Activated CD8-positive, alpha-beta T cell treated with anti-CD3 and anti-CD28 coated beads, Interleukin-2, amount 10 ng/mL, durations not matched to agents 7 days and 5 days (primary cell): ENCODE measurements around the gene HTR4. TPM values are rescaled to one million over a fixed set of nuclear protein-coding genes. Genes with fewer than 3 reads are reported as not detected.

Experiments
- ATAC-seq: fragments of 150-1000 bp; cut with Tn5 transposase; one replicate; pipeline ENCODE4 v1.10.0; 2021; ENCODE audit warnings: moderate library complexity
- CTCF ChIA-PET: fragments of 350-600 bp; sonication (Branson Sonifier 250); formaldehyde crosslinking; loops from one replicate; lab custom pipeline; 2021; ENCODE audit warnings: antibody characterized with exemption; lab: Charles Lee
- POLR2A ChIA-PET: fragments of 350-600 bp; sonication (Branson Sonifier 250); formaldehyde crosslinking; loops from one replicate; lab custom pipeline; 2021; ENCODE audit warnings: antibody characterized with exemption; lab: Charles Lee
- DNase-seq: peaks from one replicate; pipeline ENCODE4 v3.0.0-alpha.2; 2020
- H3K27ac Mint-ChIP-seq: one replicate; pipeline ENCODE4 v1.8.0; 2021; ENCODE audit warnings: mild to moderate bottlenecking, mixed read lengths
- H3K27me3 Mint-ChIP-seq: one replicate; pipeline ENCODE4 v1.8.0; 2021; ENCODE audit warnings: low read depth, mixed read lengths
- H3K36me3 Mint-ChIP-seq: one replicate; pipeline ENCODE4 v1.8.0; 2021; ENCODE audit warnings: low read depth, mixed read lengths
- H3K4me1 Mint-ChIP-seq: one replicate; pipeline ENCODE4 v1.8.0; 2021; ENCODE audit warnings: low read depth, mixed read lengths
- H3K4me3 Mint-ChIP-seq: one replicate; pipeline ENCODE4 v1.8.0; 2021; ENCODE audit warnings: mild to moderate bottlenecking, mixed read lengths
- H3K9me3 Mint-ChIP-seq: one replicate; pipeline ENCODE4 v1.8.0; 2022; ENCODE audit warnings: mixed read lengths; ENCODE audit not compliant: insufficient read depth
- total RNA-seq, 2 experiments: library from RNA; stranded (reverse); gene quantifications; one replicate each; pipeline ENCODE4 v1.2.3, GENCODE V29; 2021

HTR4 gene
- total RNA-seq, 2 experiments from 2014 or later, result not detected

GRCh38 chr5:148512498-148512897 is 141.8 kb downstream of the HTR4 start:
- ChIA-PET CTCF (no interaction called here), POLR2A (no interaction called here)
- Mint-ChIP-seq H3K36me3 (no peaks in the 10 kb centered on the region), H3K4me1 (no peaks in the 10 kb centered on the region), H3K9me3 (no peaks in the 10 kb centered on the region), H3K4me3 (no peak overlapping the region), H3K27me3 (peaks cover 3% of the 10 kb centered on the region), H3K27ac (no peak overlapping the region)
- no peak for DNase-seq
- no peak for ATAC-seq

DNA sequence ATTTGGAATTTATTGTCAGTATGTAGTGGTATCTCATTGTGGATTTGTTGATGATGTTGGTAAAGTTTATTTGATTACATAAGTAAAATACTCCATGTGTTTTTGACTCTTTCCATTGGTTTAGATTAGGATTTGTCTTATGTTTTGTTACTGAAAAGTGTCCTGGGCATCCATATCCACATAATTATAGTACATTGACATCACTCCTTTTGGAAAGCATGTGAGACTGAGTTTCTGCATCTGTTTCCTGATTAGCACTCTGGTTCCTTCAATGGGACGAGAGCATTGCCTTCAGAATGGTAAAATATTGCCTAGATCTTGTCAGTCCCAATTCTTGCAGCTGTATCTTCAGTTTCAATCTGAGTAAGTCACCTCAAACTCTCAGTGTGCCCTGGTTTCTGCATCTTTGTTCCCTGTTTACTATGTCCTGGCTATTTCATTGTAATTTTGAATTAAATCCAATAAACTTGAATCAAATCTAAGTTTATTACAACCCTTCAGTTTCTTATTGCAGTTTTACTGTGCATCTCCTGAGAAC is 142.4 kb downstream of the HTR4 start:
- Mint-ChIP-seq H3K36me3 (no peaks in the 10 kb centered on the region), H3K27ac (no peak overlapping the region), H3K9me3 (no peaks in the 10 kb centered on the region), H3K4me1 (no peaks in the 10 kb centered on the region), H3K27me3 (peaks cover 3% of the 10 kb centered on the region), H3K4me3 (no peak overlapping the region)
- ATAC-seq (no peak), DNase-seq (no peak)
- CTCF ChIA-PET, result no interaction called here
- POLR2A ChIA-PET, result no interaction called here

GRCh38 chr5:148509893-148510292 is 144.4 kb downstream of the HTR4 start:
- peaks cover 3% of the 10 kb centered on the region for H3K27me3 Mint-ChIP-seq
- ChIA-PET CTCF (interaction anchor here (1.1 kb wide), 1 partner anchor 27 kb away, joined by 3 read pairs; no protein-coding TSS in a partner anchor), POLR2A (no interaction called here)
- no peak overlapping the region for H3K4me3 Mint-ChIP-seq
- H3K27ac Mint-ChIP-seq, result no peak overlapping the region
- DNase-seq, result no peak
- H3K4me1 Mint-ChIP-seq, result no peaks in the 10 kb centered on the region
- no peaks in the 10 kb centered on the region for H3K9me3 Mint-ChIP-seq
- H3K36me3 Mint-ChIP-seq, result no peaks in the 10 kb centered on the region
- ATAC-seq, result no peak

GRCh38 chr5:148507648-148508047 is 146.7 kb downstream of the HTR4 start:
- Mint-ChIP-seq H3K27me3 (no peaks in the 10 kb centered on the region), H3K27ac (no peak overlapping the region), H3K4me1 (no peaks in the 10 kb centered on the region), H3K36me3 (no peaks in the 10 kb centered on the region), H3K9me3 (no peaks in the 10 kb centered on the region), H3K4me3 (no peak overlapping the region)
- DNase-seq (no peak), ATAC-seq (no peak)
- ChIA-PET POLR2A (no interaction called here), CTCF (interaction anchor here (1.1 kb wide), 1 partner anchor 223 kb away, joined by 3 read pairs; no protein-coding TSS in a partner anchor)

DNA sequence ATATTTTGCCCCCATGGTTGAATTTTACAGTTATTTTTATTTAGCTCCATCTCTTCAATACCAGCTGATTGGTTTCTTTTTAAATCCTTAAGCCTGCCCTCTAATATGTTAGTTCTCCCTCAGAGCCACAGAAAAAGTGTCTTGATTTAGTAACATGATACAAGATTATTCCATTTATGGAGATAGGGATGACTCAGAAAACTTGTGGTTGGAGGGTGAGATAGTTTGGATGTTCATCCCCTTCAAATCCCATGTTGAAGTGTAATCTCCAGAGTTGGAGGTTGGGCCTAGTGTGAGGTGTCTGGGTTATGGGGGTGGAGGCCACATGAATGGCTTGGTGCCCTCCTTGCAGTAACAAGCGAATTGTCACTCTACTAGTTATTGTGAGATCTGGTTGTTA is 154.9 kb downstream of the HTR4 start:
- ChIA-PET POLR2A (no interaction called here), CTCF (no interaction called here)
- Mint-ChIP-seq H3K27me3 (no peaks in the 10 kb centered on the region), H3K4me3 (no peak overlapping the region), H3K4me1 (no peaks in the 10 kb centered on the region), H3K36me3 (no peaks in the 10 kb centered on the region), H3K27ac (no peak overlapping the region), H3K9me3 (no peaks in the 10 kb centered on the region)
- DNase-seq (no peak), ATAC-seq (no peak)

DNA sequence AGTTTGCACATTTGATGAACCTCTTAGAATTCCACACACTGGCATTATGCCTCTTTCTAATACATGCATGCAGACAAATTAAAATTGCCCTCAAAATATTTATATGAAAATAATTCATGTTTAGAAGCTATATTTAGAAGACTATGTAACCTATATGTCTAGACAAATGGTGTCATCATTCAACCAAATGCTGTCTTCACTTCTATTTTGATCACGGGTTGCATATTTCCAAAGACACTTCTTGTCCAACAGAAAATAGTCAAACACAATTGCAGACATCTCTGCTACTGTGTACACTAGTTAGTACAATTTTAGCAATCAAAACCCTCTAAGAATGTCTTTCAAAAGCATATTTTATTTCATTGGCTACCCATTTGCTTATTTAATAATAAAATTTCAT is 156.6 kb downstream of the HTR4 start:
- ATAC-seq (no peak), DNase-seq (no peak)
- Mint-ChIP-seq H3K36me3 (no peaks in the 10 kb centered on the region), H3K27ac (no peak overlapping the region), H3K4me3 (no peak overlapping the region), H3K4me1 (no peaks in the 10 kb centered on the region), H3K9me3 (no peaks in the 10 kb centered on the region), H3K27me3 (no peaks in the 10 kb centered on the region)
- ChIA-PET POLR2A (no interaction called here), CTCF (interaction anchor here (1.7 kb wide), 1 partner anchor 14 kb away, joined by 5 read pairs; no protein-coding TSS in a partner anchor)

DNA sequence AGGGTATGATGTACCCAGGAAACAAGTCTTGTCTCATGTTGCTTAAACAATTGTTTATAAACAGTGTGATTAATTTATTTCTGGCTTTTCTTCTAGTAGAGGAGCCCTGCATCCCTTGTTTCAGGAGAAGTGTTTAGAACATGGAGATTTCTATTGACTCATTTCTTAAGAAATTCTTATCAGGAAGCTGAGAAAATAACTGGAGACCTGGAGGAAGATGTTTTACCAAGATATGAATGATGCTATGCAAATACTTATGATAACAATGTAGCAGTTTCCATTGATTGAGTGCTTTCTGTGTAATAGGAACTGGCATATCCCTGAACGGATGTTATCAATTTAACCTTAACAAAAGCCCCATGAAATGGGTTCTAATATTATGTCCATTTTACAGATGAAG is 162.0 kb downstream of the HTR4 start:
- ATAC-seq (no peak), DNase-seq (no peak)
- H3K27ac Mint-ChIP-seq, result no peak overlapping the region
- no peak overlapping the region for H3K4me3 Mint-ChIP-seq
- ChIA-PET POLR2A (no interaction called here), CTCF (no interaction called here)
- H3K9me3 Mint-ChIP-seq, result no peaks in the 10 kb centered on the region
- H3K4me1 Mint-ChIP-seq, result no peaks in the 10 kb centered on the region
- peaks cover 14% of the 10 kb centered on the region for H3K27me3 Mint-ChIP-seq
- no peaks in the 10 kb centered on the region for H3K36me3 Mint-ChIP-seq

DNA sequence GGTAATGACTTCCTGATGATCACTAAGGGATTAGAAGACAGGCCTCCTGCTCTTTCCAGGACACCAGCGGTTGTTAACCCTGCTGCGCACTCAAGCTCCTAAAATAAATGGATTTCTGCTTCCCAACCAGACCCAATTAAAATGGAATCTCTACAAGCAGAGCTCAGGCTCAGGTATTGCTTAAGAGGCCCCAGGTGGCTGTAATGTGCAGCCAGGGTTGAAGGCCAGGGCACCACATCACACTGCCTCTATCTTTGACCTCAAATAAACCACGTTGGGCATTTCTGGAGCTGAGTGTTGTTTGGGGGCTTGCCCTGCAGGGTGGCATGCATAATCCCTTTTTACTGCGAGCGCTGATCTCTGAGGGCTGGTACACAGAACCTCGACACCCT is 162.5 kb downstream of the HTR4 start:
- H3K27me3 Mint-ChIP-seq, result peaks cover 14% of the 10 kb centered on the region
- CTCF ChIA-PET, result no interaction called here
- H3K36me3 Mint-ChIP-seq, result no peaks in the 10 kb centered on the region
- DNase-seq (no peak), ATAC-seq (no peak)
- H3K9me3 Mint-ChIP-seq, result no peaks in the 10 kb centered on the region
- H3K4me1 Mint-ChIP-seq, result no peaks in the 10 kb centered on the region
- no peak overlapping the region for H3K27ac Mint-ChIP-seq
- POLR2A ChIA-PET, result no interaction called here
- H3K4me3 Mint-ChIP-seq, result no peak overlapping the region

DNA sequence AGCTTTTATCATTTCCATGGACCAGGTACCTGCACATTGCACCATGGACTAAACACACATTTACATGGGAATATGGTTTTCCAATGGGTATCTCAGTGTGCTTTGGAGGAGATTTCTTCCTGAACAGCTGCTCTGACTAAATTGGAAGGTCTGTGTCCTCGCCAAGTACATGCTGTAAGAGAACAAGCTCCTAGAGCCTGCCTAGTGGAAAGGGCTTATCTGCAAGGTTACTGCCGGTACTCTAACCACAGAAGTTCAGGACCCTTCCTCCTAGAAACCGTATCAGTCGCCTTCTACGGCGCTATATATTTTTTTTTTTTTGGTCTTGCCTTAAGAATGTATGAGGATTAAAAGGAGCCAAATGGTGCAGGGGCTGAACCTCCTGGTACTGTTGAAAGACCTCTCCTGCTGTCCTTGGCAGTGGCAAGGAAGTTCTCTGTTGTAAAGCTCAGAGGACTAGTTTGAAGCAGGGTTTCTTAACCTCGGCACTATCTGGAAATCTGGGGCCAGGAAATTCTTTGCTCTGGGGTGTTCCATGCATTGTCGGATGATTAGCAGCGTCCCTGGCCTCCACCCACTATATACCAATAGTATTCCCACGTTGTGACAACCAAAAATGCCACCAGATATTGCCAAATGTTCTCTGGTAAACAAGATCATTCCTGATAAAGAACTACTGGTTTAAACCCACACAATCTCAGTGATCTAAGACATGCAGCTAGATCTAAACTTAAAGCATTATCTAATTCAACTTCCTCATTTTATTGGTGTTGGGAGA is 163.1 kb downstream of the HTR4 start:
- DNase-seq (no peak), ATAC-seq (no peak)
- H3K36me3 Mint-ChIP-seq, result no peaks in the 10 kb centered on the region
- ChIA-PET POLR2A (interaction anchor here (0.7 kb wide), 1 partner anchor 312 kb away, joined by 3 read pairs; no protein-coding TSS in a partner anchor), CTCF (interaction anchor here (1.3 kb wide), 1 partner anchor 196 kb away, joined by 3 read pairs; no protein-coding TSS in a partner anchor)
- H3K4me3 Mint-ChIP-seq, result no peak overlapping the region
- H3K27me3 Mint-ChIP-seq, result peaks cover 14% of the 10 kb centered on the region
- no peak overlapping the region for H3K27ac Mint-ChIP-seq
- no peaks in the 10 kb centered on the region for H3K4me1 Mint-ChIP-seq
- H3K9me3 Mint-ChIP-seq, result no peaks in the 10 kb centered on the region

DNA sequence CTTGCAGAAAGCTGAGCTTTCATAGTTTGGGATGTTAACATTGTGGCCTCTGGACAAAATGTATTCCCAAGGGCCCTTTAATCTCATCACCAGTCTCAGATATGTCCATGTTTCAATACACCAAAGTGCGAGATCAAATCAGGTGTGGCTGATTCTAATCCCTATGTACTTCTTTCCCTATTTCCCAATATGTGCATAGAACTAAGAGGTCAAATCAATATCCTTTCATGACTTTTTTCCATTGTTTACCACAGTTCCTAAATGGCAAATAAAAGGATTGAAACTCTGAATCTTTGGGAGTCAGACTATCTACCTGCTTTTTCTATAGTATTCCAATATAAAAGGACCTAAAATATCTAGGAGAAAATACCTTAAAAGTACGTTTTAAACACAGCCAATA is 165.6 kb downstream of the HTR4 start:
- Mint-ChIP-seq H3K9me3 (no peaks in the 10 kb centered on the region), H3K27ac (no peak overlapping the region)

GRCh38 chr5:148486456-148486855 is 167.9 kb downstream of the HTR4 start:
- ATAC-seq (no peak), DNase-seq (no peak)
- H3K9me3 Mint-ChIP-seq, result no peaks in the 10 kb centered on the region
- no peak overlapping the region for H3K4me3 Mint-ChIP-seq
- POLR2A ChIA-PET, result no interaction called here
- peaks cover 15% of the 10 kb centered on the region for H3K27me3 Mint-ChIP-seq
- CTCF ChIA-PET, result interaction anchor here (5.3 kb wide), 1 partner anchor 244 kb away, joined by 23 read pairs; no protein-coding TSS in a partner anchor
- H3K27ac Mint-ChIP-seq, result no peak overlapping the region
- no peaks in the 10 kb centered on the region for H3K36me3 Mint-ChIP-seq
- no peaks in the 10 kb centered on the region for H3K4me1 Mint-ChIP-seq

More for the DNA sequence above, 165.6 kb downstream of the HTR4 start:
- H3K27me3 Mint-ChIP-seq, result peaks cover 16% of the 10 kb centered on the region
- no peaks in the 10 kb centered on the region for H3K4me1 Mint-ChIP-seq
- no peak for DNase-seq
- ChIA-PET CTCF (interaction anchor here (0.6 kb wide), 1 partner anchor 242 kb away, joined by 4 read pairs; no protein-coding TSS in a partner anchor), POLR2A (no interaction called here)
- no peak for ATAC-seq
- no peak overlapping the region for H3K4me3 Mint-ChIP-seq
- H3K36me3 Mint-ChIP-seq, result no peaks in the 10 kb centered on the region

DNA sequence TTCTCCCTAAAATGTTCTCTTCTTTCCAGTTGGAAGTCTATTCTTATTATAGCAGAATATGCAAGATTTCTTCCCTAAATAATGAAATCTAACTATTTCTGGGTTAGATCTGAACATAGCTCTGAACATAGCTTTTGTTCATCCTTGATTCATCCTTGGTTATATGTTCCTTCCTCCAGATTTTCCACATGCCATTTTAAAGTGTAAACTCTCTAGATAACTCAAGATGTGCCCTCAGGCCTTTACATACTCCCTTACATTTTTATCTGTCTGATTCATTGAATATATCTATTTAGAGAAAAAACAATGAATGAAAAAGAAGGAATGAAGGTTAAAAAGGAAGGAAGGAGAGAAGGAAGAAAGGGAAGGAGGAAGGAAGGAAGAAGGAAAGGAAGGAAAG is 169.7 kb downstream of the HTR4 start:
- ChIA-PET POLR2A (no interaction called here), CTCF (interaction anchor here (1.0 to 5.3 kb wide), 2 partner anchors 194 to 246 kb away, joined by 3 to 23 read pairs; no protein-coding TSS in a partner anchor)
- peaks cover 9% of the 10 kb centered on the region for H3K27me3 Mint-ChIP-seq
- DNase-seq (no peak), ATAC-seq (no peak)
- H3K4me3 Mint-ChIP-seq, result no peak overlapping the region
- no peaks in the 10 kb centered on the region for H3K4me1 Mint-ChIP-seq
- no peaks in the 10 kb centered on the region for H3K36me3 Mint-ChIP-seq
- no peaks in the 10 kb centered on the region for H3K9me3 Mint-ChIP-seq
- no peak overlapping the region for H3K27ac Mint-ChIP-seq
